HG03280 (cell line): ENCODE results near the gene PDE4D.

Experiments
- ATAC-seq: cut with Tn5 transposase; IDR thresholded peaks from one replicate; pipeline ENCODE4 v1.9.1; 2021; ENCODE audit warnings: mild to moderate bottlenecking, moderate library complexity; ENCODE audit not compliant: unreplicated experiment

Gene PDE4D

DNA sequence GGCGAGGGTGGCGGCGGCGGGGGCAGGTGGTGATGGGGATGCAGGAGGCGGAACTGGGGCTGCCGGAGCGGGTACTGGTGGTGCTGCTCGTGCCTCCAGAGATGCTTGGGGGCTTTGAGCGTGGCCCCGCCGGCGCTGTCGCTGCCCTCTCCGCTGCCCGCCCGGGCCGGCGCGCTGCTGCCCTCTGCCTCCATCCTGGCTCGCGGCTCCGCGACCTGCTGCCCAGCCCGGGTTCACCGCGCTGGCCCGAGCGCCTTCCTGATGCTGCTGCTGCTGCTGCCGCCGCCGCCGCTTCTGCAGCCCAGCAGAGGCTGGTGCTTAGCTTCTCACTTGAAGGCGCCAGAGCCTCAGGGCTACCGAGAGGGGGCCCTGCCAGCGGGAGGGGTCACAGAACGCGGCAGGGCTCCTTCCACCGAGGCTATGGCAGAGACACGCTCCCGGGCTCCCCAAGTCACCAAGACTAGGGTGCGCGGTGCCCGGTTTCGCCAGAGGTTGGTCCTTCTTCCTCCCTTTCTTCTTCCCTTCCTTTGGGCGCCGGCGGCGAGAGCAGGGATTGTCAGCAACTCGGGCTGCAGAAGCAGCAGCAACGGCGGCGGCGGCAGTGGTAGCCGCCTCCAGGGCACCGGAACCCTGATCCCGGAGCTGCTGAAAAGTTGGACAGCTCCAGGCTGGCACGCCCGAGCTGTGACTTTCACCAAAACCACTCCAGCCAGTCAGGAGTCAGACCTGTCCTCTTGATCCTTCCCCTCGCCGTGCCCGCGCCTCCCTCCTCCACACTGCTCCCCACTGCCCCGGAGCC lies at the start of gene PDE4D:
PDE4D (minus strand) TSS at position 298 of the 799 bp plus-strand sequence.
- ATAC-seq: no peak

GRCh38 chr5:59937633-59938032 lies 44.1 kb upstream of the PDE4D start:
- no peak for ATAC-seq

- ATAC-seq: no peak
These were observed 29.9 kb upstream of the PDE4D start for GRCh38 chr5:59923465-59923864.

GRCh38 chr5:59922220-59922619 lies 28.7 kb upstream of the PDE4D start:
- no peak for ATAC-seq

GRCh38 chr5:59921816-59922215 lies 28.3 kb upstream of the PDE4D start:
- ATAC-seq: no peak

- no peak for ATAC-seq
These were observed 26.0 kb upstream of the PDE4D start for GRCh38 chr5:59919484-59919883.

DNA sequence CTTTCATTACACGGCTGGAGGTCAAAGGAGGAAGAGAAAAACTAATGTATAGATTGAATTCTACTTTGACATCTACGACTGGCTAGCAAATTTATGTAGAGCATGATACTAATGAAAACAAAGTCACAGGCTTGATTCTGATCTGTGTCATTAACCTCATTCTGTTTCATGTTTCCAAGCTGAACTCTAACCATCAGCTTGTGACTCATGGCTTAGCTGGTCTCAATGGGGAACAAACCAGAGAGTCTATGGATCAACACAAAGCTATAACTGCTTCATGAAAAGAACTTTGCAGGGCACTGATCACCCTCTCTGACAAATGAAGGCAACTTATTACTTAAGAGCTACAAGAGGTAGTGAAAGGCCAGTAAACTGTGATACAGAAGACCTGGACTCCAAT lies 23.6 kb upstream of the PDE4D start:
- ATAC-seq: no peak

DNA sequence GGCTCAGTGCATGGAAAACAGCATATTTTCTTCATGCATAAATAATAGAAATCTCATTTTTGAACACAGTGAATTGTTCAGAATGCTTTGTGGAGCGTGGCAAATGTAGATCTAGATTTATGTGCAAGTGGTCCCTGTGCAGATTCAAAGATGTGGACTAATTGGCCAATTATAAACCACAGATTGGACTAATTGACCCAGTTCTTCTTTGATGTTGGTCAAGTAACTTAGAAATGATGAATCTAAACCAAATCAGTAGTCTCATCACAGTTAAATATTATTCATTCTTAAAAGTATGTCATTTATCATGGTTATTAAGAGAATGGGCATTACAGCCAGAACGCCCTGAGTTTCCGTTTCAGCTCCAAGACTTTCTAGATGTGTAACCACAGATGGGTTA lies 11.7 kb upstream of the PDE4D start:
- no peak for ATAC-seq

GRCh38 chr5:59897075-59897474 lies 3.5 kb upstream of the PDE4D start:
- no peak for ATAC-seq

- ATAC-seq: no peak
These were observed 1.4 kb downstream of the PDE4D start for GRCh38 chr5:59891962-59892643.

DNA sequence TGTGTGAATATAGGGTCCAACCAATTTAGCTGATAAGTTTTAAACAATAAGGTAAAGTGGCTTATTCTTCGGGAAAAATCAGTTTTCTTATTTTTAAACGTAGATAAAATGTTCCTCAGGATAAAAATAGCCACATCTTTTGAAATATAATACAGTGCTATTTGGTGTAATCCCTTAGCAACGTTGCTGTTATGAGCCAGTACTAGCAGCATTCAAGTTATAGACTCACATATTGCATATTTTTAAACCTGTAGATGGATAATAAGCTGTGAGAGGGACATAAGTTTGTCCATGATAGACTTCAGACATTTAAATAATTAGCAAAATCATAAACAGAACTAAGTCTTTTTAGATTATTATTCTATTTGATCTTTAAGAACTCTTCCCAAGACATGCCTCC lies 6.3 kb downstream of the PDE4D start:
- no peak for ATAC-seq

- no peak for ATAC-seq
These were observed 18.9 kb downstream of the PDE4D start for GRCh38 chr5:59874675-59875074.

- no peak for ATAC-seq
These were observed 20.4 kb downstream of the PDE4D start for GRCh38 chr5:59873113-59873512.

- ATAC-seq: no peak
These were observed 26.9 kb downstream of the PDE4D start for GRCh38 chr5:59866661-59867060.

- no peak for ATAC-seq
These were observed 28.8 kb downstream of the PDE4D start for GRCh38 chr5:59864718-59865117.

- ATAC-seq: no peak
These were observed 29.7 kb downstream of the PDE4D start for GRCh38 chr5:59863777-59864176.

- ATAC-seq: no peak
These were observed 37.2 kb downstream of the PDE4D start for GRCh38 chr5:59856358-59856757.

GRCh38 chr5:59850766-59851165 lies 42.8 kb downstream of the PDE4D start:
- no peak for ATAC-seq

DNA sequence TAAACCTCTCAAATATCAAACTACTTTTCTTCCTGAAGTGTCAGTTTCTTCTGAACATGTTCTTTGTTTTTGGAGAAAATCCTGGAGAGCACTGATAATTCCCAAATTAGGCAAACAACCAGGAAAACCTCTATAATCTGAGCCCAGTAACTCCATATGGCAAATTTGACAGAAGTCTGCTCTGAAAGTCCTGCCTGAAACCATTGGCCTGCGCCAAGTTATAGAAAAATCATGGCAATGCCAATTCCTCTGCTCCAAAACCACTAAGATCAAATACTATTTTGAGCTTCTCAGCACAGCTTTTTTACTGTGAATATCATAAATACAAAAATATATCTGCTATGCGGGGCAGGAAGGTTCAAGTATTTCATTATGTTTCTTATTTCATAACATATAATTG lies 45.9 kb downstream of the PDE4D start:
- ATAC-seq: no peak

- no peak for ATAC-seq
These were observed 47.8 kb downstream of the PDE4D start for GRCh38 chr5:59845730-59846129.

DNA sequence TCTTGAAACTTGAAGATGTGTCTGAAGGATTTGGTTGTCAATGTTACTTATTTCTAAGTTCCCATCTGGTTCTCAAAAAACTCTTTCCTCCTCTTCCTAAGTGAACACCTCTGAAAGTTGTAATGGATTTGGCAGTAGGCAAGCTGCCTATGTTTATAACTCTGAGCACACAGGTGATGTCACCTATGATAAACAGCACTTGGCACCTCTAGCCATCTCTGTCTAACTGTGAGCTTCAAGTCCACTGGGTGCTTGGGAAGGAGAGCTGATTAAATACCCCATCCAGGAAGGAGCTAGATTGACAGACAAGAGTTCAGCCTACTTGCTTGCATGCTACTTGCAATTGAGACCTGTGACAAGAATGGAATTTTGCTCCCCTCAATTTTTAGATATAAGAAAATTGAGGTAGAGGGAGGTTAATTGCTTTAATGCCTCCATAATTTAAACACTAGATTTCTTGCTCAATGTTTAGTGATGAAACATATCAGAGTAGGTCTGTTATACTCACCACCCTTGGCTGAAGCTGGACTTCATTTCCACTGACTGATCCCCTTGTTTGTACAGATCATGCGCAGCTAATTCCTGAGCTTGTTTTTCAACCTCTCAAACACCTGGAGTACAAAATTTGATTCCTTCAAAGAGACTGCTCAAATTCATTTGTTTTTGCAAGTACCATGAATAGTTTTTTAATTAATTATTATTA lies 49.9 kb downstream of the PDE4D start:
- ATAC-seq: no peak

GRCh38 chr5:59842999-59843398 lies 50.5 kb downstream of the PDE4D start:
- no peak for ATAC-seq
